T-helper 1 cell treated with Interleukin-12 subunit alpha and Interleukin-12 subunit beta and Interleukin-4 antibody, amounts not matched to agents 30 μg/mL and 1 μg/mL, for 36 hours (primary cell): ENCODE results near the gene CNOT6L.
"Not testable (repeated sequence)": the region's sequence is repeated elsewhere in the genome, so short reads cannot be mapped to it uniquely, and the experiment has no call there.

ENCODE experiments used
- H3K27ac Mint-ChIP-seq: one replicate; pipeline ENCODE4 v1.8.0; 2021; ENCODE audit warnings: mild to moderate bottlenecking, mixed read lengths
- H3K27me3 Mint-ChIP-seq: one replicate; pipeline ENCODE4 v1.8.0; 2021; ENCODE audit warnings: low read depth, mixed read lengths
- H3K36me3 Mint-ChIP-seq: one replicate; pipeline ENCODE4 v1.8.0; 2021; ENCODE audit warnings: low read depth, mixed read lengths
- H3K4me1 Mint-ChIP-seq: one replicate; pipeline ENCODE4 v1.8.0; 2021; ENCODE audit warnings: low read depth, mixed read lengths
- H3K4me3 Mint-ChIP-seq: one replicate; pipeline ENCODE4 v1.8.0; 2021; ENCODE audit warnings: mild to moderate bottlenecking, moderate library complexity, mixed read lengths
- H3K9me3 Mint-ChIP-seq: one replicate; pipeline ENCODE4 v1.8.0; 2021; ENCODE audit warnings: mixed read lengths

Gene CNOT6L

DNA sequence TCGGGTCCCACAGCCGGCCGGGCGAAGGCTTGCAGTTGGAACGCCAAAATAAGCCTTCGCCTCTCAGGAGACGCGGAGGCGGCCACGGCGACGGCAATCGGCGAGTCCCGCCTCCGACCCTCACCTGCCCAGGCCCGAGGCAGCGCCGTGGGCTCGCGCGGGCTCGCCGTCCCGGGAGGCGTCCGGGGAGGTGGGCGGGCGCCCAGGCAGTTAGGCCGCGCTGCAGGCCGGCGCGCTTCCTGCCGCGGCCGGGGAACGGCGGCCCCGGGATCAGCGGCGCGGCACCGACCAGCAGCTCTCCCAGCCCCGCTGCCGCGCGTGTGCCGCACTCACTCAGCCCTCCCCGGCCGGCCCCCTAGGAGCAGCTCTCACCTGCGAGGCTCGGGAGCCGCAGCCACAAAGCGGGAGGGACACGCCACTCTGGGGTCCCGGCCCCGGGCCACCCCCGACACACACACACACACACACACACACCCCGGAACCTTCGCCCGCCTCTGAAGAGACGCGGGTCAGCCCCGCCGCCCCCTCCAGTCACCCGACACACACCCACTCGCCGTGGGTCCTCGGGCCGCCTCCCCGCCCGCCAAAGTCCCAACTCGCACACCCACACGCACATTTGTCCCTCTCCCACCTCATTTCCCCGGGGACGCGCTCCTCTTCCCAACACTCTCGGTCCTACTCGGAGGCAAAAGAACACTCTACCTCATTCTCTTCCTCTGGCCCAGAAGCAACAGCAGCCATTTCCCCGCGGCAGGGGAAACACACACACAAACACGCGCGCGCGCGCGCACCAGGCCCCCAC, at the start of gene CNOT6L:
Gene CNOT6L (minus strand): TSS at position 767 of the 802 bp plus-strand sequence. CDS start 60 bp downstream, at position 707.
- Mint-ChIP-seq H3K4me1 (peaks cover 51% of the 10 kb centered on the region), H3K27ac (peak within 1 kb of the TSS; percentile 100), H3K36me3 (peaks cover 23% of the 10 kb centered on the region), H3K9me3 (no peaks in the 10 kb centered on the region), H3K4me3 (peak within 1 kb of the TSS; percentile 98), H3K27me3 (no peaks in the 10 kb centered on the region)

DNA sequence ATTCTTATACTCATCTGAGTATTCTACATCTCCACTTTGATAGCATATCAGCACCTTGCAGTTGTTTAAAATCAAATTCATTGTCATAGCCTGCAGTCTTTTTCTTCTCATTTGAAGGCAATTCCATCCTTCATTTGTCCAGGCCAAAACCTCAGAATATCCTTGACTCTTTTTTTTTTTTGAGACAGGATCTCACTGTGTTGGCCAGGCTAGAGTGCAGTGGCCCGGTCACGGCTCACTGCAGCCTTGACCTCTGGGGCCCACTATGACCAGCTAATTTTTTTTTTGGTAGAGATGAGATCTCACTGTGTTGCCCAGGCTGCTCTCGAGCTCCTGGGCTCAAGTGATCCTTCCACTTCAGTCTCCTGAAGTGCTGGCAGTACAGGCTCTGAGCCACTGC, 46.1 kb upstream of the CNOT6L start:
- Mint-ChIP-seq H3K36me3 (peaks cover 9% of the 10 kb centered on the region), H3K4me1 (peaks cover 43% of the 10 kb centered on the region), H3K9me3 (no peaks in the 10 kb centered on the region), H3K4me3 (no peak overlapping the region), H3K27ac (no peak overlapping the region), H3K27me3 (peaks cover 4% of the 10 kb centered on the region)

- Mint-ChIP-seq H3K4me1 (peaks cover 37% of the 10 kb centered on the region), H3K27ac (peak overlapping the region; percentile 98), H3K4me3 (peak overlapping the region; percentile 96)
- H3K27me3 Mint-ChIP-seq, H3K36me3 Mint-ChIP-seq, H3K9me3 Mint-ChIP-seq: not testable (repeated sequence)
Measured at GRCh38 chr4:77863341-77863740, 44.2 kb upstream of the CNOT6L start.

- Mint-ChIP-seq H3K4me1 (peaks cover 40% of the 10 kb centered on the region), H3K9me3 (no peaks in the 10 kb centered on the region), H3K27me3 (peaks cover 4% of the 10 kb centered on the region), H3K36me3 (peaks cover 7% of the 10 kb centered on the region), H3K4me3 (peak within 1 kb of the TSS; percentile 96), H3K27ac (peak within 1 kb of the TSS; percentile 98)
Measured at GRCh38 chr4:77862478-77863216, 43.5 kb upstream of the CNOT6L start, which contains the start of gene MRPL1. MRPL1 (plus strand) TSS chr4:77862830; CDS start chr4:77862849, 19 bp downstream.

DNA sequence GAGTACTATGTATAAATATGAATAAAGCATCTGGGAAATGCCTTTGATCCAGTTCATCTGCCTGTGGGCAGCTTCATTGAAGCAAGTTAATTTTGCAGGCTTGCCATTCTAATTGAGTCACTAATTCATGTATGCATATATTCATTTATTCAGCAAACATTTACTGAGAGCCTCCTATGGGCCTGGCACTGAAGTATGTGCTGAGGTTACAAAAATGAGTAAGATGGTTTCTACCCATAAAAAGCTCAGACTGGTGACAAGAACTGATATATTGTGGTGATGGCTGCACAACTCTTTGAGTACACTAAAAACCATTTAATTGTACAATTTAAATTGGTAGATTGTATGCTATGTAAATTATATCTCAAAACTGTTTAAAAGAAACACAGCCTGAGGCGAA, 42.3 kb upstream of the CNOT6L start:
- no peaks in the 10 kb centered on the region for H3K9me3 Mint-ChIP-seq
- H3K4me1 Mint-ChIP-seq: peaks cover 46% of the 10 kb centered on the region
- peaks cover 6% of the 10 kb centered on the region for H3K36me3 Mint-ChIP-seq
- H3K27ac Mint-ChIP-seq: peak overlapping the region; percentile 98
- H3K27me3 Mint-ChIP-seq: peaks cover 4% of the 10 kb centered on the region
- H3K4me3 Mint-ChIP-seq: peak overlapping the region; percentile 96

DNA sequence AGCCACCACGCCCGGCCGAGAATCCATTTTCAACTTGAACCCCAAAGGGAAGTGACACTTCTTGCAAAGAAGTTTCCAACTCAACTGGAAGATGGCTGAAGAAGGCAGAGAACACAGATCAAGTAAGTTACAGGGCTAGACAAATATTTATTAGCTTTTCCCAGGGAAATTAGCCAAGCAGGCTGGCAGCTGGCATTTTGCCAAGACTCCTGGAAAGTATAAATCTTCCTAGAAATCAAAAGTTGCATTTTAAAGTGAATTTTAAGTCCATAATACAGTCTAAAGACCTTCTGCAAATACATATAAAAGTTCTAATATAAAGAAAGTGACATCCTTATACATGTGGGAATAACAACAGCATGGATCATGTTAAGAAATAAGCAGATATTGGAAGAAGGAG, 40.1 kb upstream of the CNOT6L start:
- Mint-ChIP-seq H3K4me3 (no peak overlapping the region), H3K4me1 (peaks cover 52% of the 10 kb centered on the region), H3K9me3 (no peaks in the 10 kb centered on the region), H3K27me3 (peaks cover 4% of the 10 kb centered on the region), H3K27ac (no peak overlapping the region), H3K36me3 (peaks cover 1% of the 10 kb centered on the region)

- peaks cover 1% of the 10 kb centered on the region for H3K36me3 Mint-ChIP-seq
- H3K4me3 Mint-ChIP-seq: no peak overlapping the region
- H3K27me3 Mint-ChIP-seq: no peaks in the 10 kb centered on the region
- no peaks in the 10 kb centered on the region for H3K9me3 Mint-ChIP-seq
- peaks cover 59% of the 10 kb centered on the region for H3K4me1 Mint-ChIP-seq
- peak overlapping the region; percentile 35 for H3K27ac Mint-ChIP-seq
Measured at GRCh38 chr4:77856152-77856551, 37.0 kb upstream of the CNOT6L start.

- H3K27ac Mint-ChIP-seq: peak overlapping the region; percentile 99
- peak overlapping the region; percentile 73 for H3K4me3 Mint-ChIP-seq
- no peaks in the 10 kb centered on the region for H3K9me3 Mint-ChIP-seq
- no peaks in the 10 kb centered on the region for H3K27me3 Mint-ChIP-seq
- H3K4me1 Mint-ChIP-seq: peaks cover 55% of the 10 kb centered on the region
- H3K36me3 Mint-ChIP-seq: peaks cover 1% of the 10 kb centered on the region
Measured at GRCh38 chr4:77854431-77855111, 35.4 kb upstream of the CNOT6L start.

DNA sequence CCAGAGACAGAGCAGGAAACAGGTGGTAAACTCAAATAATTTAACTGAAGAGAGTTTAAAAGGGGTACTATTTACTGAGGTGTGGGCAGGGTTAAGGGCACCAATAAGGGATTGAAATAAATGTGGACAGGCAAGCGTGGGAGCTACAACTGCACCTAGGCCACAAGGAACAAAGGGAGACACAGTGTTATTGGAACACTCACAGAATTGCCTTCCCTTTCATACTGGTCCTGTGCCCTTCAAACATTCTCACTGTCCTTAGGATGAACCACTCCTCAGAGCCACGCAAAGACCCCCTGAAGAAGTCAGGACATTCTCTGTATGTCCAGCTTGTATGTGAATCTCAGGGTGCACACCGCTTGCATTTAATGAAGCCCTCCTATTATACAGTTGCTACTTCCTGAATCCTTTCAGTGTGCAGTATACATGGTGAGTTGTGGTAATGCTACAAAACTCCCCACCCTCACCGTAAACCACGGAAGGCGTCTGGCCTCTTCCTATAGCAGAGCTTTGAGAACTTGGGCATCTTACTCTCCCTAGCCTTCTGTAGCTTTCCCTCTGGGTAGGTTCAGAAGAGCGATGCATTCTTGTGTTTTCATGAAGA, 33.8 kb upstream of the CNOT6L start:
- Mint-ChIP-seq H3K27me3 (no peaks in the 10 kb centered on the region), H3K9me3 (no peaks in the 10 kb centered on the region), H3K4me3 (peak overlapping the region; percentile 73), H3K36me3 (peaks cover 1% of the 10 kb centered on the region), H3K4me1 (peaks cover 50% of the 10 kb centered on the region), H3K27ac (peak overlapping the region; percentile 99)

DNA sequence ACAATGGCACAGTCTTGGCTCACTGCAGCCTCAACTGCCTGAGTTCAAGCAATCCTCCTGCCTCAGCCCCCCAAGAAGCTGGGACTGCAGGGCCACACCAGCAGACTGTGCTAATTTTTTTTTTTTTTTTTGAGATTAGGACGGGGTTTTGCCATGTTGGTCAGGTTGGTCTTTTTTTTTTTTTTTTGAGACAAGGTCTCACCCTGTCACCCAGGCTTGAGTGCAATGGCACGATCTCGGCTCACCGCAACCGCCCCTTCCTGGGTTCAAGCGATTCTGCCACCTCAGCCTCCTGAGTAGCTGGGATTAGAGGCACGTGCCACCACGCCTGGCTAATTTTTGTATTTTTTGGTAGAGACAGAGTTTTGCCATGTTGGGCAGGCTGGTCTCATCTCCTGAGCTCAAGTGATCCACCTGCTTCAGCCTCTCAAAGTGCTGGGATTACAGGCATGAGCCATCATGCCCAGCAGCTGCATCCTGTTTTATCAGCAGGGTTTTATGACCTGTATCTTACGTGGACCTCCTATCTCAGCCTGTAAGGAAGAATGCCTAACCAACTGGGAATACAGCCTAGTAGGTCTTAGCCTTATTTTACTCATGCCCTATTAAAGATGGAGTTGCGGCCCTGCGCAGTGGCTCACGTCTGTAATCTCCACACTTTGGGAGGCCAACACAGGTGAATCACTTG, 30.3 kb upstream of the CNOT6L start:
- no peak overlapping the region for H3K4me3 Mint-ChIP-seq
- no peaks in the 10 kb centered on the region for H3K9me3 Mint-ChIP-seq
- peaks cover 1% of the 10 kb centered on the region for H3K36me3 Mint-ChIP-seq
- no peaks in the 10 kb centered on the region for H3K27me3 Mint-ChIP-seq
- no peak overlapping the region for H3K27ac Mint-ChIP-seq
- H3K4me1 Mint-ChIP-seq: peaks cover 27% of the 10 kb centered on the region

- no peaks in the 10 kb centered on the region for H3K9me3 Mint-ChIP-seq
- peaks cover 2% of the 10 kb centered on the region for H3K27me3 Mint-ChIP-seq
- peaks cover 1% of the 10 kb centered on the region for H3K36me3 Mint-ChIP-seq
- H3K4me1 Mint-ChIP-seq: peaks cover 22% of the 10 kb centered on the region
- H3K27ac Mint-ChIP-seq: no peak overlapping the region
- H3K4me3 Mint-ChIP-seq: no peak overlapping the region
Measured at GRCh38 chr4:77848508-77848907, 29.3 kb upstream of the CNOT6L start.

DNA sequence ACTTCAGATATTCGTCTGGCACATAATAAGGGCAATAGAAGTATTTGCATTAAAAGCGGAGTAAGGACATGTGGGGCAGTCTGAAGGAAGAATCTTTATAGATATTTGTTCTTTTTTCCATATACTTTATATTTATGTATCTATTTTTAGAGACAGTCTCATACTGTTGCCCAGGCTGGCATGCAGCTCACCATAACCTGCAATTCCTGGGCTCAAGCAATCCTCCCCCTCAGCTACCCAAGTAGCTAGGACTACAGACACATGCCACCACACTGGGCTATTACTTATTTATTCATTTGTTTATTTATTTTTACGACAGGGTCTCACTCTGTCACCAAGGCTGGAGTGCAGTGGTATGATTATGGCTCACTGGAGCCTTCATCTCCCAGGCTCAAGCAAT, 26.8 kb upstream of the CNOT6L start:
- Mint-ChIP-seq H3K4me3 (no peak overlapping the region), H3K27ac (no peak overlapping the region), H3K9me3 (no peaks in the 10 kb centered on the region), H3K4me1 (peaks cover 10% of the 10 kb centered on the region), H3K27me3 (peaks cover 9% of the 10 kb centered on the region), H3K36me3 (no peaks in the 10 kb centered on the region)

DNA sequence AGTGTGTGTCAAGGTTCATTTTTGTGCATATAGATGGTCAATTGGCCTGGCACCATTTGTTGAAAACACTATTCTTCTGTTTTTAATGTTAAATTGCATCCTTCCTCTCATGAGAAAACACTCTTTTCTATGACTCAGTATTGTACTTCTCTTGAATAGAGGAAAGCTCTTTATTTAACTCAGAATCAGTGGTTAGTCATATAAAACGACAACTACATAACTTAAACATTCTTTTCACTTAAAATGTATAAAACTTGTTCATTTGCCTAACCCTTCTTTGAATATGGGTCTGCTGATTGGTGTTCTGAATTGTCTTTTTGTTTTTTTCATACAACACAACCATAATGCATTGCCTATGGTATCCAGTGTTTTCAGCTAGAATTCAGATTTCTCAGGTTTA, 26.2 kb upstream of the CNOT6L start:
- Mint-ChIP-seq H3K36me3 (no peaks in the 10 kb centered on the region), H3K9me3 (no peaks in the 10 kb centered on the region), H3K4me1 (peaks cover 10% of the 10 kb centered on the region), H3K27ac (no peak overlapping the region), H3K27me3 (peaks cover 9% of the 10 kb centered on the region), H3K4me3 (no peak overlapping the region)

- Mint-ChIP-seq H3K9me3 (no peaks in the 10 kb centered on the region), H3K27me3 (peaks cover 9% of the 10 kb centered on the region), H3K4me3 (no peak overlapping the region), H3K4me1 (peaks cover 12% of the 10 kb centered on the region), H3K36me3 (no peaks in the 10 kb centered on the region), H3K27ac (no peak overlapping the region)
Measured at GRCh38 chr4:77844363-77844762, 25.2 kb upstream of the CNOT6L start.
